OCI-LY1 (cell line): ENCODE data around the gene NKX1-1.

ENCODE experiments used
- H2AFZ ChIP-seq: fragments of 200-600 bp; sonication (generic), shearing (Covaris generic); 2 replicates; pipeline ENCODE4 v1.6.0; 2014; ENCODE audit warnings: antibody characterized with exemption, mild to moderate bottlenecking, low read length
- H3F3A ChIP-seq: fragments of 200-600 bp; sonication (generic), shearing (Covaris generic); 2 replicates; pipeline ENCODE4 v1.6.0; 2014; ENCODE audit warnings: mild to moderate bottlenecking, antibody characterized with exemption, low read length, moderate library complexity; ENCODE audit not compliant: insufficient read depth
- H3K27ac ChIP-seq: fragments of 200-600 bp; sonication (generic); 2 replicates; pipeline ENCODE4 v1.5.1; 2014; ENCODE audit warnings: low read length, mixed run types, mild to moderate bottlenecking, low read depth; ENCODE audit not compliant: poor library complexity, severe bottlenecking
- H3K27me3 ChIP-seq: fragments of 200-600 bp; sonication (generic); 2 replicates; pipeline ENCODE4 v1.6.0; 2014; ENCODE audit warnings: antibody characterized with exemption, mild to moderate bottlenecking, low read length, moderate library complexity; ENCODE audit not compliant: insufficient read depth
- H3K36me3 ChIP-seq: fragments of 200-600 bp; sonication (generic); 2 replicates; pipeline ENCODE4 v1.6.1; 2014; ENCODE audit warnings: mild to moderate bottlenecking, antibody characterized with exemption, low read length, moderate library complexity, mixed read lengths; ENCODE audit not compliant: insufficient read depth
- H3K4me1 ChIP-seq: fragments of 200-600 bp; sonication (generic); 2 replicates; pipeline ENCODE4 v1.5.1; 2014; ENCODE audit warnings: mild to moderate bottlenecking, low read length, moderate library complexity; ENCODE audit not compliant: insufficient read depth, severe bottlenecking
- H3K4me2 ChIP-seq: fragments of 200-600 bp; sonication (generic), shearing (Covaris generic); 2 replicates; pipeline ENCODE4 v1.6.1; 2014; ENCODE audit warnings: low read length
- H3K4me3 ChIP-seq: fragments of 200-600 bp; sonication (generic); 2 replicates; pipeline ENCODE4 v1.5.1; 2014; ENCODE audit warnings: low read length, low read depth, mild to moderate bottlenecking, mixed read lengths; ENCODE audit not compliant: poor library complexity, severe bottlenecking
- H3K79me2 ChIP-seq: fragments of 200-600 bp; shearing (Covaris generic); 2 replicates; pipeline ENCODE4 v1.6.1; 2016; ENCODE audit warnings: mixed run types, low read length, mixed read lengths; ENCODE audit not compliant: insufficient read depth
- H3K9ac ChIP-seq: fragments of 200-600 bp; sonication (generic), shearing (Covaris generic); 2 replicates; pipeline ENCODE4 v1.6.1; 2014; ENCODE audit warnings: mild to moderate bottlenecking, low read length, mixed read lengths
- H3K9me2 ChIP-seq: fragments of 200-600 bp; sonication (generic), shearing (Covaris generic); 2 replicates; pipeline ENCODE4 v1.6.1; 2014; ENCODE audit warnings: low read depth, mild to moderate bottlenecking, low read length, mixed read lengths
- H3K9me3 ChIP-seq: fragments of 200-600 bp; shearing (Covaris generic); 2 replicates; pipeline ENCODE4 v1.6.1; 2014; ENCODE audit warnings: low read length, mixed read lengths
- H4K20me1 ChIP-seq: fragments of 200-600 bp; sonication (generic), shearing (Covaris generic); 2 replicates; pipeline ENCODE4 v1.6.0; 2016; ENCODE audit warnings: mild to moderate bottlenecking, low read length; ENCODE audit not compliant: insufficient read depth
- CTCF ChIP-seq: fragments of 200-600 bp; sonication (generic), shearing (Covaris generic); IDR thresholded peaks from 2 replicates; pipeline ENCODE4 v1.5.1; 2017; ENCODE audit warnings: mild to moderate bottlenecking, antibody characterized with exemption, low read length, moderate library complexity, mixed read lengths
- EZH2 ChIP-seq: fragments of 200-600 bp; sonication (generic), shearing (Covaris generic); IDR thresholded peaks from 2 replicates; pipeline ENCODE4 v1.8.0; 2017; ENCODE audit warnings: borderline replicate concordance, mixed run types, mild to moderate bottlenecking, antibody characterized with exemption, low read length, moderate library complexity, mixed read lengths

Gene NKX1-1

GRCh38 chr4:1403177-1403583 lies 3.1 kb downstream of the NKX1-1 start:
- no peaks in the 10 kb centered on the region for H3K9me3 ChIP-seq
- no peak overlapping the region for H2AFZ ChIP-seq
- no peaks in the 10 kb centered on the region for H3K79me2 ChIP-seq
- no peak overlapping the region for H3K4me2 ChIP-seq
- H3K9me2 ChIP-seq: no peaks in the 10 kb centered on the region
- no peak overlapping the region for H3K4me3 ChIP-seq
- no peaks in the 10 kb centered on the region for H3K36me3 ChIP-seq
- no peaks in the 10 kb centered on the region for H4K20me1 ChIP-seq
- no peaks in the 10 kb centered on the region for H3F3A ChIP-seq
- H3K9ac ChIP-seq: no peak overlapping the region
- no peaks in the 10 kb centered on the region for H3K4me1 ChIP-seq
- no peaks in the 10 kb centered on the region for H3K27me3 ChIP-seq
- no peak for TF ChIP-seq CTCF
- no peak for TF ChIP-seq EZH2
- no peak overlapping the region for H3K27ac ChIP-seq

GRCh38 chr4:1402516-1403091 lies 3.6 kb downstream of the NKX1-1 start:
- Histone ChIP-seq H3K36me3 (no peaks in the 10 kb centered on the region), H4K20me1 (no peaks in the 10 kb centered on the region), H3K79me2 (no peaks in the 10 kb centered on the region), H3K27me3 (no peaks in the 10 kb centered on the region), H3K9me3 (no peaks in the 10 kb centered on the region), H3K4me1 (no peaks in the 10 kb centered on the region), H3K9me2 (no peaks in the 10 kb centered on the region), H3K9ac (no peak overlapping the region), H2AFZ (no peak overlapping the region), H3K27ac (no peak overlapping the region), H3F3A (no peaks in the 10 kb centered on the region), H3K4me2 (no peak overlapping the region), H3K4me3 (no peak overlapping the region)
- no peak for TF ChIP-seq EZH2
- TF ChIP-seq CTCF: no peak

- Histone ChIP-seq H3K9me3 (no peaks in the 10 kb centered on the region), H3K27me3 (no peaks in the 10 kb centered on the region), H3K4me1 (no peaks in the 10 kb centered on the region), H3F3A (no peaks in the 10 kb centered on the region), H3K36me3 (no peaks in the 10 kb centered on the region), H2AFZ (no peak overlapping the region), H3K9me2 (no peaks in the 10 kb centered on the region), H3K79me2 (no peaks in the 10 kb centered on the region), H3K27ac (no peak overlapping the region), H4K20me1 (no peaks in the 10 kb centered on the region), H3K4me2 (no peak overlapping the region), H3K4me3 (no peak overlapping the region), H3K9ac (no peak overlapping the region)
- TF ChIP-seq EZH2: no peak
- no peak for TF ChIP-seq CTCF
Measured at GRCh38 chr4:1402021-1402515, 4.2 kb downstream of the NKX1-1 start.
